SK-N-SH (cell line): ENCODE results near the gene THSD7B. TPM values are rescaled to one million over a fixed set of nuclear protein-coding genes. Genes with fewer than 3 reads are reported as not detected.

Experiments used
- CTCF ChIA-PET: fragments of 300-600, 350-600 bp; formaldehyde crosslinking; extraction: SDS; loops from one replicate; lab custom pipeline; 2021; lab: Yijun Ruan, JAX
- POLR2A ChIA-PET: fragments of 350-600 bp; sonication (Branson Sonifier 250); formaldehyde crosslinking; extraction: SDS; loops from one replicate; lab custom pipeline; 2020; ENCODE audit warnings: antibody characterized with exemption, inconsistent platforms; lab: Yijun Ruan, JAX
- DNase-seq: peaks from one replicate; pipeline ENCODE4 v3.0.0; 2012
- H2AFZ ChIP-seq: fragments of 200-600 bp; sonication (generic); 2 replicates; pipeline ENCODE4 v1.8.1; 2016; ENCODE audit warnings: antibody characterized with exemption, mild to moderate bottlenecking, low read depth
- H3F3A ChIP-seq: fragments of 200-600 bp; sonication (generic); replicated peaks from 2 replicates; pipeline ENCODE3; 2016; ENCODE audit warnings: antibody characterized with exemption, mild to moderate bottlenecking; ENCODE audit not compliant: insufficient read depth
- H3K27ac ChIP-seq, 2 experiments: fragments of 200-500 bp in 1 of 2; fragments of 200-600 bp in 1 of 2; sonication (Bioruptor generic) in 1 of 2; sonication (generic), shearing (Covaris generic) in 1 of 2; 2 replicates each; pipeline versions ENCODE4 v1.5.1 to v1.6.1; 2014 to 2016; ENCODE audit warnings: low read depth in 2 of 2, inconsistent platforms in 1 of 2, low read length in 1 of 2, mild to moderate bottlenecking in 1 of 2, mixed read lengths in 1 of 2
- H3K27me3 ChIP-seq: fragments of 200-600 bp; sonication (generic), shearing (Covaris generic); 2 replicates; pipeline ENCODE4 v1.6.1; 2016; ENCODE audit warnings: mixed run types; ENCODE audit not compliant: insufficient read depth
- H3K36me3 ChIP-seq, 2 experiments: fragments of 200-500 bp in 1 of 2; fragments of 200-600 bp in 1 of 2; sonication (Bioruptor generic) in 1 of 2; sonication (generic) in 1 of 2; replicated peaks in 1 of 2; 2 replicates each; pipeline versions ENCODE3 to v1.5.1; 2014 to 2016; ENCODE audit warnings: low read length in 1 of 2, mild to moderate bottlenecking in 1 of 2; ENCODE audit not compliant: insufficient read depth in 2 of 2, control insufficient read depth in 1 of 2
- H3K4me1 ChIP-seq, 2 experiments: fragments of 200-500 bp in 1 of 2; fragments of 200-600 bp in 1 of 2; sonication (Bioruptor generic) in 1 of 2; sonication (generic), shearing (Covaris generic) in 1 of 2; 2 replicates each; pipeline versions ENCODE4 v1.5.1 to v1.6.1; 2014 to 2016; ENCODE audit warnings: low read depth in 1 of 2, low read length in 1 of 2, mixed run types in 1 of 2; ENCODE audit not compliant: insufficient read depth in 2 of 2, control insufficient read depth in 1 of 2
- H3K4me2 ChIP-seq: fragments of 200-600 bp; sonication (generic), shearing (Covaris generic); 2 replicates; pipeline ENCODE4 v1.6.1; 2017; ENCODE audit warnings: mixed run types
- H3K4me3 ChIP-seq, 2 experiments: fragments of 200-500 bp in 1 of 2; fragments of 200-600 bp in 1 of 2; sonication (Bioruptor generic) in 1 of 2; sonication (generic), shearing (Covaris generic) in 1 of 2; 2 replicates each; pipeline versions ENCODE4 v1.5.1 to v1.8.1; 2014 to 2016; ENCODE audit warnings: low read depth in 2 of 2, inconsistent platforms in 1 of 2, low read length in 1 of 2, mild to moderate bottlenecking in 1 of 2, mixed read lengths in 1 of 2, moderate library complexity in 1 of 2
- H3K79me2 ChIP-seq: fragments of 200-600 bp; sonication (generic); 2 replicates; pipeline ENCODE4 v1.8.1; 2017; ENCODE audit warnings: mild to moderate bottlenecking; ENCODE audit not compliant: insufficient read depth
- H3K9ac ChIP-seq: fragments of 200-600 bp; sonication (generic); 2 replicates; pipeline ENCODE4 v1.6.1; 2017; ENCODE audit warnings: mixed run types
- H3K9me2 ChIP-seq: fragments of 200-600 bp; sonication (generic); 2 replicates; pipeline ENCODE4 v1.6.1; 2017; ENCODE audit warnings: mixed run types
- H3K9me3 ChIP-seq: fragments of 200-600 bp; sonication (generic); 2 replicates; pipeline ENCODE4 v1.6.1; 2017; ENCODE audit warnings: mixed run types, mild to moderate bottlenecking, moderate library complexity
- H4K20me1 ChIP-seq: fragments of 200-600 bp; sonication (generic); 2 replicates; pipeline ENCODE4 v1.6.1; 2017; ENCODE audit warnings: mild to moderate bottlenecking, mixed run types; ENCODE audit not compliant: insufficient read depth
- ELF1 ChIP-seq: IDR thresholded peaks from 2 replicates; pipeline ENCODE4 v1.4.0; 2012
- EP300 ChIP-seq, 2 experiments: IDR thresholded peaks; 2 replicates each; pipeline versions ENCODE4 v1.4.0 to v1.6.1; 2012; ENCODE audit warnings: borderline replicate concordance in 1 of 2, low read depth in 1 of 2, low read length in 1 of 2
- FOSL2 ChIP-seq: IDR thresholded peaks from 2 replicates; pipeline ENCODE4 v1.4.0; 2012; ENCODE audit warnings: low read depth, mild to moderate bottlenecking, moderate library complexity, borderline replicate concordance
- FOXM1 ChIP-seq: IDR thresholded peaks from 2 replicates; pipeline ENCODE4 v1.4.0; 2012; ENCODE audit warnings: low read depth, mild to moderate bottlenecking
- GABPA ChIP-seq: IDR thresholded peaks from 2 replicates; pipeline ENCODE4 v1.4.0; 2012; ENCODE audit warnings: low read depth, mild to moderate bottlenecking
- GATA2 ChIP-seq: sonication (generic); formaldehyde crosslinking; IDR thresholded peaks from 2 replicates; pipeline ENCODE4 v1.5.0; 2020; ENCODE audit warnings: mild to moderate bottlenecking, missing genetic modification reagents
- MXI1 ChIP-seq: IDR thresholded peaks from 2 replicates; pipeline ENCODE4 v1.6.1; 2012; ENCODE audit warnings: mild to moderate bottlenecking, low read depth, low read length, improper control_type of control experiment
- RFX5 ChIP-seq: IDR thresholded peaks from 2 replicates; pipeline ENCODE4 v1.6.1; 2012; ENCODE audit warnings: mild to moderate bottlenecking, improper control_type of control experiment, low read length
- RXRA ChIP-seq: IDR thresholded peaks from 2 replicates; pipeline ENCODE4 v1.4.0; 2012; ENCODE audit warnings: low read depth, mild to moderate bottlenecking, borderline replicate concordance
- SMC3 ChIP-seq: IDR thresholded peaks from 2 replicates; pipeline ENCODE4 v1.6.1; 2012; ENCODE audit warnings: low read depth, low read length, improper control_type of control experiment
- TAF1 ChIP-seq: IDR thresholded peaks from 2 replicates; pipeline ENCODE4 v1.6.1; 2012; ENCODE audit warnings: low read depth, mild to moderate bottlenecking, low read length, moderate library complexity, borderline replicate concordance
- TEAD4 ChIP-seq: IDR thresholded peaks from 2 replicates; pipeline ENCODE4 v1.4.0; 2012; ENCODE audit warnings: mild to moderate bottlenecking, borderline replicate concordance; ENCODE audit not compliant: insufficient read depth
- WGBS: methylation state at CpG from one replicate; pipeline ENCODE4 v1.1.6; 2017; ENCODE audit warnings: low lambda C conversion rate; 5-methylcytosine and 5-hydroxymethylcytosine counted together
- polyA plus RNA-seq, 3 experiments: library from polyadenylated mRNA; depleted of rRNA; stranded (reverse); fragments of >200 nt; gene quantifications; 2 replicates each; pipeline ENCODE4 v1.2.3, GENCODE V29; 2012
- TF ChIP-seq, protein P1 (sequence below): IDR thresholded peaks from 2 replicates; pipeline ENCODE4; 2012
- TF ChIP-seq, protein P2 (sequence below): IDR thresholded peaks from 2 replicates; pipeline ENCODE4 v1.4.0; 2012; ENCODE audit warnings: low read depth
- TF ChIP-seq, protein P3 (sequence below): IDR thresholded peaks from 2 replicates; pipeline ENCODE4 v1.6.1; 2012; ENCODE audit warnings: mild to moderate bottlenecking, low read depth, low read length, moderate library complexity
- TF ChIP-seq, protein P4 (sequence below): fragments of 200-600 bp; sonication (generic); IDR thresholded peaks from 2 replicates; pipeline ENCODE4 v1.6.1; 2017; ENCODE audit warnings: antibody characterized with exemption, mild to moderate bottlenecking, moderate library complexity
- TF ChIP-seq, protein P5 (sequence below): IDR thresholded peaks from 2 replicates; pipeline ENCODE4 v1.4.0; 2012; ENCODE audit warnings: low read depth, borderline replicate concordance

THSD7B gene
- polyA plus RNA-seq, 1 of the 3 experiments (the other 2 are of a cell fraction): not detected

DNA sequence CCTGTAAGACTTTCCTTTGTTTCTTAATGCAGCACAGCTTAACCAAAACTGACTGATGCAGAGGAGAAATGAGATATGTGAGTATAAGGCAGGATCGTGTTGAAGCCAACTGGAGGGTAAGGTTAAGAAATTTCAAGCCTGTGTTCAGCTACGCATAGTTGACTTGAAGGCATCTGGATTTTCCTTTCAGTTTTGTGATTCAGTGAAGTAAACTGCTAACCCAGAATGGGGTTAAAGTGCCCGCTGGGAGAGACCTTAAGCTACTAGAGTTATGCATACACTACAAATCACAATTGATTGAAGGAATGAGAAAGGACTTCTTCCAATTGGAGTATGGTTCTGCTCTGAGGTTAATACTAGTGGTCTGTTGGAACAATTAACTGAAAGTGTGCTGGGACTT lies 22.6 kb downstream of the THSD7B start:
- H3K4me1 ChIP-seq: no peaks in the 10 kb centered on the region
- H4K20me1 ChIP-seq: no peaks in the 10 kb centered on the region
- H3K27me3 ChIP-seq: no peaks in the 10 kb centered on the region
- H3K36me3 ChIP-seq: no peaks in the 10 kb centered on the region
- no peaks in the 10 kb centered on the region for H3K79me2 ChIP-seq
- ChIA-PET CTCF (no interaction called here), POLR2A (no interaction called here)
- no peak overlapping the region for H2AFZ ChIP-seq
- H3K9me3 ChIP-seq: no peaks in the 10 kb centered on the region
- DNase-seq: no peak
- no peak overlapping the region for H3K27ac ChIP-seq
- WGBS: 22% methylated on average over 3 of the region's 3 CpGs
- H3K4me2 ChIP-seq: no peak overlapping the region
- H3F3A ChIP-seq: no peaks in the 10 kb centered on the region
- TF ChIP-seq, protein P1, sequence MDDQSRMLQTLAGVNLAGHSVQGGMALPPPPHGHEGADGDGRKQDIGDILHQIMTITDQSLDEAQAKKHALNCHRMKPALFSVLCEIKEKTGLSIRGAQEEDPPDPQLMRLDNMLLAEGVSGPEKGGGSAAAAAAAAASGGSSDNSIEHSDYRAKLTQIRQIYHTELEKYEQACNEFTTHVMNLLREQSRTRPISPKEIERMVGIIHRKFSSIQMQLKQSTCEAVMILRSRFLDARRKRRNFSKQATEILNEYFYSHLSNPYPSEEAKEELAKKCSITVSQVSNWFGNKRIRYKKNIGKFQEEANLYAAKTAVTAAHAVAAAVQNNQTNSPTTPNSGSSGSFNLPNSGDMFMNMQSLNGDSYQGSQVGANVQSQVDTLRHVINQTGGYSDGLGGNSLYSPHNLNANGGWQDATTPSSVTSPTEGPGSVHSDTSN: no peak
- TF ChIP-seq, protein P2, sequence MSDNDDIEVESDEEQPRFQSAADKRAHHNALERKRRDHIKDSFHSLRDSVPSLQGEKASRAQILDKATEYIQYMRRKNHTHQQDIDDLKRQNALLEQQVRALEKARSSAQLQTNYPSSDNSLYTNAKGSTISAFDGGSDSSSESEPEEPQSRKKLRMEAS: no peak
- TF ChIP-seq, protein P3, sequence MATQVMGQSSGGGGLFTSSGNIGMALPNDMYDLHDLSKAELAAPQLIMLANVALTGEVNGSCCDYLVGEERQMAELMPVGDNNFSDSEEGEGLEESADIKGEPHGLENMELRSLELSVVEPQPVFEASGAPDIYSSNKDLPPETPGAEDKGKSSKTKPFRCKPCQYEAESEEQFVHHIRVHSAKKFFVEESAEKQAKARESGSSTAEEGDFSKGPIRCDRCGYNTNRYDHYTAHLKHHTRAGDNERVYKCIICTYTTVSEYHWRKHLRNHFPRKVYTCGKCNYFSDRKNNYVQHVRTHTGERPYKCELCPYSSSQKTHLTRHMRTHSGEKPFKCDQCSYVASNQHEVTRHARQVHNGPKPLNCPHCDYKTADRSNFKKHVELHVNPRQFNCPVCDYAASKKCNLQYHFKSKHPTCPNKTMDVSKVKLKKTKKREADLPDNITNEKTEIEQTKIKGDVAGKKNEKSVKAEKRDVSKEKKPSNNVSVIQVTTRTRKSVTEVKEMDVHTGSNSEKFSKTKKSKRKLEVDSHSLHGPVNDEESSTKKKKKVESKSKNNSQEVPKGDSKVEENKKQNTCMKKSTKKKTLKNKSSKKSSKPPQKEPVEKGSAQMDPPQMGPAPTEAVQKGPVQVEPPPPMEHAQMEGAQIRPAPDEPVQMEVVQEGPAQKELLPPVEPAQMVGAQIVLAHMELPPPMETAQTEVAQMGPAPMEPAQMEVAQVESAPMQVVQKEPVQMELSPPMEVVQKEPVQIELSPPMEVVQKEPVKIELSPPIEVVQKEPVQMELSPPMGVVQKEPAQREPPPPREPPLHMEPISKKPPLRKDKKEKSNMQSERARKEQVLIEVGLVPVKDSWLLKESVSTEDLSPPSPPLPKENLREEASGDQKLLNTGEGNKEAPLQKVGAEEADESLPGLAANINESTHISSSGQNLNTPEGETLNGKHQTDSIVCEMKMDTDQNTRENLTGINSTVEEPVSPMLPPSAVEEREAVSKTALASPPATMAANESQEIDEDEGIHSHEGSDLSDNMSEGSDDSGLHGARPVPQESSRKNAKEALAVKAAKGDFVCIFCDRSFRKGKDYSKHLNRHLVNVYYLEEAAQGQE: no peak
- no peak for TF ChIP-seq GATA2 (CRISPR knock-in tag)
- TF ChIP-seq MXI1: no peak
- TF ChIP-seq FOSL2: no peak
- TF ChIP-seq SMC3: no peak
- TF ChIP-seq, protein P4, sequence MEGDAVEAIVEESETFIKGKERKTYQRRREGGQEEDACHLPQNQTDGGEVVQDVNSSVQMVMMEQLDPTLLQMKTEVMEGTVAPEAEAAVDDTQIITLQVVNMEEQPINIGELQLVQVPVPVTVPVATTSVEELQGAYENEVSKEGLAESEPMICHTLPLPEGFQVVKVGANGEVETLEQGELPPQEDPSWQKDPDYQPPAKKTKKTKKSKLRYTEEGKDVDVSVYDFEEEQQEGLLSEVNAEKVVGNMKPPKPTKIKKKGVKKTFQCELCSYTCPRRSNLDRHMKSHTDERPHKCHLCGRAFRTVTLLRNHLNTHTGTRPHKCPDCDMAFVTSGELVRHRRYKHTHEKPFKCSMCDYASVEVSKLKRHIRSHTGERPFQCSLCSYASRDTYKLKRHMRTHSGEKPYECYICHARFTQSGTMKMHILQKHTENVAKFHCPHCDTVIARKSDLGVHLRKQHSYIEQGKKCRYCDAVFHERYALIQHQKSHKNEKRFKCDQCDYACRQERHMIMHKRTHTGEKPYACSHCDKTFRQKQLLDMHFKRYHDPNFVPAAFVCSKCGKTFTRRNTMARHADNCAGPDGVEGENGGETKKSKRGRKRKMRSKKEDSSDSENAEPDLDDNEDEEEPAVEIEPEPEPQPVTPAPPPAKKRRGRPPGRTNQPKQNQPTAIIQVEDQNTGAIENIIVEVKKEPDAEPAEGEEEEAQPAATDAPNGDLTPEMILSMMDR: no peak
- H3K9ac ChIP-seq: no peak overlapping the region
- H3K9me2 ChIP-seq: no peaks in the 10 kb centered on the region
- no peak overlapping the region for H3K4me3 ChIP-seq

DNA sequence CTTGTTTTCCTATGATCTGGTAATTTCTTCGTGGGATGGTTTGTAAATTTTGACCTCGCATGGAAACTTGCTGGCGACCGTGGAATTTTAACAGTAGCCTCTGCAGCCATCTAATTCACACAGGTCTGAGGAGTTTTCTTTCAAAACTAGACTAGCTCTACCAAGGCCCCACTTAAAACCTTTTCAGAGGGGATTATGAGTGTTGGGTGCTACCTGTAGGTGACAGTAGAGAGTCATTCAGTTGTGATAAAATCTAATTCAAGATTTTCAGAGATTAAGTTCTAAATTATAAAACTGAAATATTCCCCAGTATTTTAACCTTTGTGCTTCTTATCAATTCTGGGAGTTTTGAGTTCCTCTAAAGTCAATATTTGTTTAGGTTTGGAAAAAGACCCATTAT lies 31.0 kb downstream of the THSD7B start:
- CTCF ChIA-PET: interaction anchor here (0.9 kb wide), 1 partner anchor 124 kb away, joined by 3 read pairs; no protein-coding TSS in a partner anchor
- 39% methylated on average over 3 of the region's 4 CpGs for WGBS
- TF ChIP-seq EP300 (IDR thresholded peaks at IDR 0.05; ENCODE audit: borderline replicate concordance in 1 of 2, low read depth in 1 of 2, low read length in 1 of 2) (no peak), TAF1 (no peak), RFX5 (no peak), RXRA (no peak), ELF1 (no peak), GATA2 (CRISPR knock-in tag) (no peak), GABPA (no peak), FOXM1 (no peak), TEAD4 (no peak)
- TF ChIP-seq, protein P3: no peak
- TF ChIP-seq, protein P5, sequence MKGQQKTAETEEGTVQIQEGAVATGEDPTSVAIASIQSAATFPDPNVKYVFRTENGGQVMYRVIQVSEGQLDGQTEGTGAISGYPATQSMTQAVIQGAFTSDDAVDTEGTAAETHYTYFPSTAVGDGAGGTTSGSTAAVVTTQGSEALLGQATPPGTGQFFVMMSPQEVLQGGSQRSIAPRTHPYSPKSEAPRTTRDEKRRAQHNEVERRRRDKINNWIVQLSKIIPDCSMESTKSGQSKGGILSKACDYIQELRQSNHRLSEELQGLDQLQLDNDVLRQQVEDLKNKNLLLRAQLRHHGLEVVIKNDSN: no peak

More for the DNA sequence above, 31.0 kb downstream of the THSD7B start:
- Histone ChIP-seq H3K4me1 (no peaks in the 10 kb centered on the region), H3K4me2 (no peak overlapping the region), H3K27me3 (no peaks in the 10 kb centered on the region), H3K27ac (no peak overlapping the region), H3K79me2 (no peaks in the 10 kb centered on the region), H3K36me3 (no peaks in the 10 kb centered on the region), H3K9me3 (no peaks in the 10 kb centered on the region), H3K9me2 (no peaks in the 10 kb centered on the region), H3K4me3 (no peak overlapping the region), H3F3A (no peaks in the 10 kb centered on the region), H2AFZ (no peak overlapping the region), H4K20me1 (no peaks in the 10 kb centered on the region), H3K9ac (no peak overlapping the region)
- DNase-seq: no peak
- POLR2A ChIA-PET: no interaction called here
